Limb (tissue), 2 donors: Measurements from ENCODE around the gene RCAN3.
"Not testable (repeated sequence)": the region's sequence is repeated elsewhere in the genome, so short reads cannot be mapped to it uniquely, and the experiment has no call there.

ENCODE experiments used
- DNase-seq, 2 donors: peaks; one replicate each; pipeline ENCODE4 v3.0.0-alpha.2; 2016; ENCODE audit errors: extremely low spot score in 2 of 2

Gene RCAN3

DNA sequence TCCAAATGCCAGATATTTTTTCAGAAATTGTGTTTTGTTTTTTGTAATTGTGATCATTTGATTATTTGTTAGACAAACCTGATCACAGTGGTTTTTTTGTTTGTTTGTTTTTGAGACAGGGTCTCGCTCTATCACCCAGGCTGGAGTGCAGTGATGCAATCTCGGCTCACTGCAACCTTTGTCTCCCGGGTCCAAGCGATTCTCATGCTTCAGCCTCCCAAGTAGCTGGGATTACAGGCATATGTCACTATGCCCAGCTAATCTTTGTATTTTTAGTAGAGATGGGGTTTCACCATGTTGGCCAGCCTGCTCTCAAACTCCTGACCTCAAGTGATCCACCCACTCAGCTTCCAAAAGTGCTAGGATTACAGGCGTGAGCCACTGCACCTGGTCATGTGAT, 46.6 kb downstream of the RCAN3 start:
- not testable (repeated sequence) for DNase-seq

DNA sequence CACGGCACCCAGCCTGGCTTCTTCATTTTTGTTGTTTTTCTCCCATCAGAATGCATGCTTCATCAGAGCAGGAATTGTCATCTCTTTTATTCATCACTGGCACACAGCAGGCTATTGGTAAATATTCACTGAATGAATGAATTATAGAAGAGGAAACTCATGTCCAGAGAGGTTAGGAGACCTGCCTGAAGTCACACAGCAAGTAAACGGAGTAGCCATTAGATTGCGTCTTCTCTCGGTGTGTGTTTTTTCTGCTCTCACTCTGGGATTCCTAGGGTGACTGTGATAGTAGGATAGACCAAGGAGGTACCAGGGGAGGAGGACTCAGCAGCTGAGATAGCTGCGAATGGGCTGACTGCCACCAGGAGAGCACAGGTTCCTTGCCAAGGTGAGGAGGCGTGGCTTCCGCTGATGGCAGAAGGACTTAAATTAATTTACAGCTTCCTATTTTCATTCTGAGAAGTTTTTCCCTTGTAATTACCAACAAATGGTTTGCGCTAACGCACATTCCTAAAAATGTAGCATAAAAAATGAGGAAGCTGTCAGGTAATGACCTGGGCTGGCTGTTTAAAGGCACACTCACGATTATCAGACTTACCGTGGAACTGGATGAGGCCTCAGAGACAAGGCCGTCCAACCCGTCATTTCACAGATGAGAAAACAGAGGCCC, 48.8 kb downstream of the RCAN3 start:
- DNase-seq: no peak

DNA sequence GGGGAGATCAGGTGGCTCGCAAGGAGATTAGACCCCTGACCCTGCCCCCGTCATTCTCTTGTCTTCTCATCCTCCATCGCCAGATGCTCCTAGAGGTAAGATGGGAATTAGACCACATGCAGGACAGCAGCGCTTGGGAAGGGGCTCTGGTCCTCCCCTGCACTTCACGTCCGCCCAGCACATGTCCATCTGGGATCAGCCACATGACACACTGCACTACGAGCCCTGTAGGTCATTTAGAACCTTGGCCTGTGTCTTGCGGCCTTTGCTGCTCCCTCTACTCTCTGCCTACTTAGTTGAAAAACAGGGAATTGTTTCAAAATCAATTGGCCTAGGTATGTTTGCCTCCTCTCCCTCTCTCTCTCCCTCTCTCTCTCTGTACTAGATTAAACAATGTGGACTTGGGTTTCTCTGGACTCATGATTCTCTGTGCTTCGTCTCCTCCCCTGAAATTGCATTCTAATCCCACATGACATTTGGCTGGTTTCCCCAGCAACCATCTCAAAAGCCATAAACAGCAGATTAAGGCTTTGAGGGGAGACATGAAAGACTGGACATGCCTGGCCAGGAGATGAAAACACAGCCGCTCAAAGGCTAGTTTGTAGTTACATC, 49.4 kb downstream of the RCAN3 start:
- DNase-seq: no peak

DNA sequence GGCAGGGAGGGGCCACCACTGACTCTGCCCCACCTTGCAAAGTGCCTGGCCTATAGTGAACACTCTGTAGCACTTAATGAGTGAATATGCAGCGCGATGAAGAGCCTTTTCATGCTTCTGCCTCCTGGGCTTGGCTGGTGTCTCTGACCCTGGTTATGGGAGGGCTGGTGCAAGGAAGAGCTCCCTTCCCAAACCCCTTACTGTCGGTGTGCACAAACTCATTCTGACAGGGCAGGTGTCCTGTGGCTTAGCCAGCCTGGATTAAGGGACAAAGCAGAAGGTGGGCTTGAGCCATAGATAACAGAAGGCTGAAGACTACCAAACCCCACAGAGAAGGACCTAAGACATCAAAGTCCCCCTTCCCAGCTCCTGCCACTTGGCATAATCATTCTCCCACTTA, 51.3 kb downstream of the RCAN3 start:
- no peak for DNase-seq

DNA sequence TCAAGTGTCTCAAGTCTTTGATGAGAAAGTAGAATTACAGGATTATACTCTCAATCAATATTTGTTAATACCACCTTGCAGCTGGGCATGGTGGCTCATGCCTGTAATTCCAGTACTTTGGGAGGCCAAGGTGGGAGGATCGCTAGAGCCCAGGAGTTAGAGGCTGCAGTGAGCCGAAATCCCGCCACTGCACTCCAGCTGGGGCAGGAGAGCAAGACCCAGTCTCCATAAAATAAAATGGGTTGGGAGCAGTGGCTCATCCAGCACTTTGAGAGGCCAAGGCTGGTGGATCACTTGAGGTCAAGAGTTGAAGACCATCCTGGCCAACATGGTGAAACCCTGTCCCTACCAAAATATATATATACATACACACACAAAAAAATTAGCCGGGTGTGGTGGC, 52.1 kb downstream of the RCAN3 start:
- DNase-seq: no peak

DNA sequence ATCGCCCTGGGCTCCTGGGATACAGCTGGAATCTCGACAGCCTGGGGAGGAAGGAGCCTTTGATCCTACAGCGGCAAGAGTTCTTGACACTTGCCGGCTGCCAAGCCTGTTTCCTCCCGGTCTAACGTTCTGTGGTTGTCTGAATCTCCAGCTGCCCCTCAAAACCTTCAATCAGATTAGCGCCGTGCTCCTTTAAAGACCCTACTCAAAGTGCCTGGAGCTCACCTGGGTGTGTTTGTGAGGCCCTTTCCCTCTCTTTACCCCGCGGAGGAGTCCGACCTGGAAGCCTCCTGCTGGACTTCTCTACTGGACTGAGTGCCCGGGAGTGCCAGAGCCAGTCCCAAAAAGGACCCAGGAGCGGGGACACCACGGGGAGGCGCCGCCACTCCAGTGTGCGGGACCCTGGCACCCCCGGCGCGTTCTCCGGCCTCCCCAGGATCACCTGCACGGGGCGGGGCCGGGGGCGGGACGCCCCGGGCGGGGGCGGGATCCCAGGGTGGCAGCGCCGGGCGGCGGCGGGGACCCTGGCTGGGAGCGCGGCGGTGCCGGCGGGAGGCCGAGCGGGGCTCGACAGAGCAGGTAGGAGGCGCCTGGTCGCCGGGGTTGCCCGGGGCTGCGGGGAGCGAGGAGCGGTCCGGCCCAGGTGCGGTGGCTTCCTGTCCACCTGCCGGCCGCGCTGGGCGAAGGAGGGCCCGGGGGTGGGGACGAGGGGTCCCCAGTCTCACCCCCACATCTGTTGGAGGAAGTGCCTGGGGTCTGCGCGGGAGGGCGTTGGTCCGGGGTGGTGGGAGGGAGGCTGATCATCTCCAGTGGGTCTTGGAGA, 53.2 kb downstream of the RCAN3 start, which contains the start of gene NCMAP:
Gene NCMAP, plus strand, starts transcription at position 497 of the 823 bp plus-strand sequence. CDS start 39,344 bp downstream, outside the sequence.
- DNase-seq: no peak

DNA sequence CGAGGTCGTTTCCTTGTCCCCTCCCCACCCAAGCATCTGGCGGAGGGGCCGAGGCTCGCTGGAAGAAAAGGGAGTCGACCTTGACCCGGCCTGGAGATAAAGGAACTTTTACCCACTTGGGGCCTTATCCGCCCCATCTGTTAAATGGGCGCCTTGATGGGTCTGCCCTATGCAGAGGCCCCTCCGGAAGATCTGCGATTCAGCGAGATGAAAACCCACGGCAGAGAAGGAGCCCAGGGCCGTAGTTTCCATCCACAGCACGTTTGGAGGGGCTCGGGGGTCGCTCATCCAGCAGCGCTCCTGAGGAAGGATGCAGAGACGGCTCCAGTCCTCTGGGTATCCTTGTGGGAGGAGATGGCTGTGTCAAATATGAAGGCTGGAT, 53.8 kb downstream of the RCAN3 start:
- DNase-seq: no peak

DNA sequence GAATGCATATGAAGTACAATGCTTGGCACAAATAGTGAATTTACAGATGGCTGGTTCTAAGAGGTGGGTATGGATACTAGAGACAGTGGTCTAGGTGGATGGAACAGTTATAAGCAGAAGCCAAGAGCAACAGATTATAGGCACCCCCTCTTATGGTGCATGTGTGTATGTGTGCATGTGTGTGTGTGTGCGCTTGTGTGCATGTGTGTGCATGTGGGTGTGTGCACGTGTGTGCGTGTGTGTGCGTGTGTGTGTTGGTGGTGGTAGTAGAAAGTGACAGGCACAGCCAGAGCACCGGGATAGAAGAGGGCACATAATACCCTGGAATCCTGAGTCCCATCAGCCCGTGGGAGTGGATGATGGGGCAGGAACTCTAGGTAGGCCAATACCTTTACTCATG, 54.6 kb downstream of the RCAN3 start:
- DNase-seq: no peak

DNA sequence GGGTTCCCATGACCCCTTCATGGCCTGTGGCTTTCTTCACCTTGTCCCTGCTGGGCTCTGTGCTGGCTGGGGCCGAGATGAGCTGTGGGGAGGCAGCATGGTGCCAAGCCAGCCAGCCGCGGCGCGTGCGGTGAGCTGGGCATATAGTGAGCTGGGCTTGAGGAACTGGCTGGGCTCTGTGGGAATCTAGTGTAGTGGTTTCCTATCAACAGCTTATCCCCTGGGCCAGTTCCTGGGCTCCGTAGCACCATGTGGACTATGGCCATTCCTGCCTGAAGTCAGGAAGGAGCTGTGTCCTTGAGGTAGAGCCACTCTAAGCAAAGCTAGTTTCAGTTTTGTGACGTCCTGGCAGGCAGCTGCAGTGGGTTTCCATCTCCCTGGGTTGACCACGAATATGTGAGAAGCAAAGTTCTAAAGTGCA, 55.1 kb downstream of the RCAN3 start:
- no peak for DNase-seq

DNA sequence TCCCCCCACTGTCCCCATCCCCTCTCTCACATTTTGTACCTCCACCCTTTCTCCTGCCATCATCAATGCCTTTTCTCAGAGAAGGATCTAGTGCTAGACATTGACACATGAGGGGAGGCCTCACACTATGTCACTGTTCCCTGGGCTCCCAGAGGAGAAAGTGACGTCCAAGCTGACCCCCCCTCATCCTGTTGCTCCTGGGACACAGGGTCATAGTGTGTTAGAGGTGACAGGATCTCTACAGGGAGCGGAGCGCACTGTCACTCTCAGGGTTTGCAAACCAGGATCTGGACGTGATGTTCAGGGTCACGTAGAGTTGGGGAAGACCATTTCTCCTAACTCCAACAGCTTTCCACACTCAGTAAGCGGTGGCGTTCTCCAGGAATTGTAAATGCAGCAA, 55.8 kb downstream of the RCAN3 start:
- DNase-seq: no peak

DNA sequence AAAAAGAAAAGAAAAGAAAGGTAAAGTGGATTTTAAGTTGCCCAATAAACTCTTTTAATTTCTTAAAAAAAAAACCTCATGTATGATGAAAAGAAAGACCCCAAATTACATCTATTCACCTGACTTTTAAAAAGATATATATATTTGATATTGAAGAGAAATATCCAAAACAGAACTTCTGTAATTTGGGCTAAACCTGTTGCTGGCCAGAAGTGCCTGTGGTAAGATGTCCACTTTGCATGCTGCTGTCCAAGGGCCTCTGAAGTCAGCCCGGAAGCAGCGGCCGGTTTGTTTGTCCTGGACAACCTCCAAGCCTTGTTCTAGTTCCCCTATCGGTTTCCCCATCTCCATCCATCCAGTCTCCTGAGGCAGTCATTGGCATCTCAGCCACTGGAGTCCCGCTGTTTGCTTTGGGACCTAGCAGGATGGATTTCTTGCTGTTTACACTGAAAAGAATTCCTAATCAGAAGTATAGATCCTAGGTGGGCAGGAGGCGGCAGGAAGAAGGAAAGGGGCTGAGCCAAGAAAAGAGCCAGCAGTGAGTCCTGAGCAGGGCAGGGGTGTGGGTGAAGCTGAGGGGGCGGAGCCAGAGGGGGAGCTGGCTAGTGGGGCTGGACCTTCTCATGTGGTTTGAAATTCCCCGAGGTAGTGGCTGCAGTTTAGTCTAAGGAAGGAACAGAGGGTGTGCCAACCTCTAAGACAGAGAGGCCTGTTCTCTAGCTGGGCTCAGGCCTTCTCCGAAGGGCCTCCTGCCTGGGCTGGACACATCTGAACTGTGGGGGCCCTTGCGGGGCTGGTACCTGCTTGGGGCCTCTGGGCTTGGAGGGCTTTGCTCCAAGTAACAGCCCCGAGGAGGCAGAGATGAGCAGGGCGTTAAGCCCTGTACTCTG, 56.5 kb downstream of the RCAN3 start:
- DNase-seq: no peak

DNA sequence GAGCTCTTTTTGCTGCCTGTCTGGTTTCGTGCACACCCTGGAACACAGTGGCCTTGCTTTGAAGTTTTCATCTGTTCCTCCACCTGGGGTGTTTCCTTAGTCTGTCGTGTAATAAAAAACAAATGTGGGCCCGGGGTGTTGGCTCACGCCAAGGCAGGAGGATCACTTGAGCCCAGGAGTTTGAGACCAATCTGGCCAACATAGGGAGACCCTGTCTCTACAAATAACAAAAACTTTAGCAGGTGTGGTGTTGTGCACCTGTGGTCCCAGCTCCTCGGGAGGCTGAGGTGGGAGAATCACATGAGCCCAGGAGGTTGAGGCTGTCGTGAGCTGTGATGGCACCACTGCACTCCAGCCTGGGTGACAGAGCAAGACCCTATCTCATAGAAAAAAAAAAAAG, 57.7 kb downstream of the RCAN3 start:
- DNase-seq: no peak

DNA sequence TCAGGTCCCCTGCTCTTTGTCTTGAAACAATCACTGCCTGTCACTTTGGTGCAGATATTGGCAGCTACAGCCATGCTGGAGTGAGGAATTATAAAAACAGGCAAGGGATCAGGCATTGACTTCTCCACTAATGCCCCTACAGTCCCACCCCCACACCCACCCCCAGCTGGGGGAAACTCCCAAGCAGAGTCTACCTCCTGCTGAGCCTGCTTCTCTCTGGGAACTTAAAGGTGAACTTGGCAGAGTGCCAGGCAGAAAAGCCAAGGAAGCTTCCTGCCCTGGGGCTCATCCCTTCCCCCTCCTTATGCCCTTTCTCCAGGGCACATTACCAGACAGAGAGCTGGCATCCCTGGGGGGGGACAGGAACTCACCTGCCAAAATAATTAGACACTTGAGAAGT, 60.0 kb downstream of the RCAN3 start:
- no peak for DNase-seq

DNA sequence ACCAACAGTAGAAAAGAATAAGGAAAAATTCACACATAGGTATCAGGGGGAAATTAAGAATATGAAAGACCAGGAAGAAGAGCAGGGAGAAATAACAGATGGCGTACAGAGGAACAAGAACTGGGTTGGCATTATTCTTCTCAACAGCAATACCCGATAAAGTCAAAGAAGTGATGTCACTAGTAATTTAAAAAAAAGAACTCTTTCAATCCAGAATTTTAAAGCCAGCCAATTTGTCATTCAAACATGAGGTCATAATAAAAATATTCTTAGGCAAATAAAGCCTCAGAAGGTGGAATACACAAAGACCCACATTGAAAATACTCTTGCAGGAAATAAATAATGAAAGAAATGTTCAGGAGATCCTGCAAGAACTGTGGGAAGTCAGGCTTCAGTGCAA, 62.1 kb downstream of the RCAN3 start:
- no peak for DNase-seq

DNA sequence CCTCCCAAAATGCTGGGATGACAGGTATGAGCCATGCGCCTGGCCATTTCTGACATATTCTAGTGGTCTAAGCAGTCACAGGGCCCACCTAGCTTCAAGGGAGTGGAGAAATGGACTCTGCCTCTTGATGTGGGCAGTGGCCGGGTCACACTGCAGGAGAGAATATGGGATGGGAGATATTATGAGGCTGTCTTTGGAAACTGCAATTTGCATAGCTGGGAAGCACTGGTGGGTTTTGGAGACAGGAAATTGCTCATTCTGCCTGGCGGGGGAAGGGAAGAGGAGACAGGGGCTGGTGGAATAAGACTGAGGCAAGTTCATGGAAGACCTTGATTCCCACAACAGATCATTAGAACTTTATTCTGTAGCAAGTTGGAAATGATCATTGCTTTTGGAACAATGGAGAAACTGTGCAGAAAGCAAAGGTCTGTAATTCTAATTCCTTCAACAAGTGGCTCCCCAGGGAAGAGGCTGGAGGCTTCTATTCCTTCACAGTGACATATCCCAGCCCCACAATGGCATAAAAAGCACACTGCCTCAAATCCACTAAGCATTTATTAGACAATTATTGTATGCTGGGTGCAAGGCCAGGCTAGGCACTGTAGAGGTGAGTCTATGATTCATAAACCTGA, 63.7 kb downstream of the RCAN3 start:
- no peak for DNase-seq

DNA sequence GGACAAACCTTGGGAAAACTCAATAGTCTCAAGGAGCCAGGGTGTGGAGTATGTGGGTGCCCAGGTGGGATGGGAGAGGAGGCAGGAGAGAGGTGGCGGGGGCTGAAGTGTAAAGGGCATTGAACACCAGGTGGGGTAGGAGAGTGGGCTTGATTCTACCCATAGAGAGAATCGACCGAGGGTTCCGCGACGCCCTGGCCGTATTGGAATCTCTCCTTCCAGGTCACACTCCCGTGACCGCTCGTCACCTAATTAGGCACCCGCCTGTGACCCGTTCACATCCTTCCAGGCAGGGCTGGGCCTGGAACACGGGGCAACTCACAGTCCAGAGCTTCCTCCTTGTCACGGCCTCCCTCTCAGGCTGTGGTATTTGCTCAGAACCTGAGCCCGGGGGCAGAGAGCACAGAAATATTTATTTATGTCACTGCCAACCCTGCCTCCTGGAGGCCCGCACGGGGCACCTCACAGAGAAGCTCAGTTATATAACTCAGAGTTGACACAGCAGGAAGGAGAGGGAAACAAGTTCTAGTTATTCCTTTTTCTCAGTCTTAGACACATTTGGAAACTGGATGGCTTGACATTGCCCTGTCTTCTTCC, 65.3 kb downstream of the RCAN3 start:
- DNase-seq: peak in 1 of 2 donors; percentile 58

DNA sequence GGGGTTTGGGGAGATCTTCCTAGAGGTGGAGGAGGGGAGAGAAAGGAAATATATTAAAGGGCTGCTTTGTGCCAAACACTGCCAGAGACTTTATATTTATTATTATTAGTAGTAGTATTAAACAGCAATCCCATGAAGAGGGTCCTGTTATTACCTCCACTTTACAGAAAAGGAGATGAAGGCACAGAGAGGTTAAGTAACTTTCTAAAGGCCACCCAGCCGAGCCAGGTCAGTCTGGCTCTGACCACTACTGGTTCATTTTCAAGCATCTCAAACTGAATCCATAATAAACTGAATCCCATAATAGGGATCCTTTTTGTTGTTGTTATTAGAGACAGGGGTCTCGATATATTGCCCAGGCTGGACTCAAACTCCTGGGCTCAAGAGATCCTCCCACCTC, 65.8 kb downstream of the RCAN3 start:
- no peak for DNase-seq

DNA sequence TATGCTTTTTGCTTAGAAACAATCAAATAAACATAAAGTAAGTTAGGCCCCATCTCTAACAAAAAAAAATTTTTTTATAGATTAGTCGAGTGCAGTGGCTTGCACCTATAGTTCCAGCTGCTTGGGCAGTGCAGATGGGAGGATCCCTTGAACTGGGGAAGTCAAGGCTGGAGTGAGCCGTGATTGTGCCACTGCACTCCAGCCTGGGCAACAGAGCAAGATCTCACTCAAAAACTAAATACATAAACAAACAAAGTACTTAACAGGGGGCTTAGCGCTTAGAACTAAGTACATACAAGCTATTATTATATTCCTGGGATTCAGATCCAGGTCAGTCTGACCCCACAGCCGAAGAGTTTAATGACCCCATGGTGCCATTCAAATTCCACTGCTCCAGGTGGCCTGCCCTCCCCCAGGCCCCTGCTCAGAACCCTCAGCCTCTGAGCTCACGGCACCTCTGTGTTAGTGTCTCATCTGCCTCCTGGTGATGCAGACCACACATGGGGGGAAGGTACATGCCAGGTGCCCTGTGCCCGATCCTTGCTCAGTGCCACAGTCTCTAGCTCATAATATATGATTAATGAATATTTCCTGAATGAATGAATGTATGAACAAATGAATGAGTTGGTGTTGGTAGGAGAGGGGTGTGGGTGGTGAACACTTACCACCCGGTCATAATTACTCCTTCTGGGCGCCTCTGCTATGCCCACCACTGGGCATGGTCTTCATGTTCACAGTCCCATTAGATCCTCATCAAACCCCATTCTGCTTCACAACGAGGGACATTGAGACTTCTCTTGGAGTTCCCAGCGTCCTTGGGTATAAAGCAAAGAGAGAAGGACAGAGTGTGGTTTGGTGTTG, 67.9 kb downstream of the RCAN3 start:
- DNase-seq: no peak

DNA sequence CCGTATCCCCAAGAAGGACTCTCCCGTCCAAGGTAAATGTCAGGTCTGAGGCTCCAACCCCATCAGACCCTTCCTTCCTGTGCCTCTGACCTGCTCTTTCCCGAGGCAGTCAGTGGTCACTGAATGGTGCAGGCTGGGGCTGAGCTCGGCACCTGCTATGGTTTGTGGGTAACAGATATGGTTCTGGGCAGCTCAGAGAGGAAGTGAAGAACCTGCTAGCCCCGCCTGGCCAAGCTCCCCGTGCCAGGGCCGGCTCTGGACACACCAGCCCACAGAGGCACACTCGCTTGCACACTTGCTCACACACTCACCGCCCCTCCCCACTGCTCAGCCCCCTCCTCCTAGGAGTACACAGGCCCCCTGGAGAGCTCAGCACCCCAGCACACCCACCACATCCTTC, 69.7 kb downstream of the RCAN3 start:
- DNase-seq: no peak
